ENCODE data around the gene RABL6. TPM values are rescaled to one million over a fixed set of nuclear protein-coding genes. Genes with fewer than 3 reads are reported as not detected.
"Not testable (repeated sequence)": the region's sequence is repeated elsewhere in the genome, so short reads cannot be mapped to it uniquely, and the experiment has no call there.

The RABL6 gene
- total and polyA plus RNA-seq, 8 donors: 50.7 to 119 (median 66.5) TPM

- Histone ChIP-seq H3K36me3 (no peaks in the 10 kb centered on the region), H3K4me1 (peaks cover 0 to 16% (median under 1%) of the 10 kb centered on the region in 3 donors), H3K9me3 (no peaks in the 10 kb centered on the region), H3K4me3 (no peak overlapping the region), H3K27me3 (no peaks in the 10 kb centered on the region), H3K27ac (no peak overlapping the region)
- 27 to 35% methylated on average over 9 of the region's 9 CpGs for WGBS, 2 donors
- peak in 3 of 4 donors; percentile 27 to 52 (median 30) for TF ChIP-seq CTCF (IDR thresholded peaks at IDR 0.05)
- DNase-seq: no peak
- ATAC-seq: peak in 2 of 4 donors; percentile 40 to 48
- intact Hi-C loops (cut with DNase I): no loop called here
- no peak for FAIRE-seq
These were observed 23.3 kb upstream of the RABL6 start for GRCh38 chr9:136784249-136784996.

GRCh38 chr9:136784997-136785361 is 22.8 kb upstream of the RABL6 start:
- DNase-seq (no peak), ATAC-seq (peak in 2 of 4 donors; percentile 64 to 65), FAIRE-seq (no peak)
- Histone ChIP-seq H3K27ac (no peak overlapping the region), H3K27me3 (no peaks in the 10 kb centered on the region), H3K4me1 (peaks cover 3 to 21% (median 6%) of the 10 kb centered on the region in 3 donors), H3K36me3 (no peaks in the 10 kb centered on the region), H3K9me3 (no peaks in the 10 kb centered on the region), H3K4me3 (no peak overlapping the region)
- 59 to 82% methylated on average over 6 of the region's 6 CpGs for WGBS, 2 donors
- no peak for TF ChIP-seq CTCF (IDR thresholded peaks at IDR 0.05)
- intact Hi-C loops (cut with DNase I): loop anchor here in 2 of 3 donors (5.0 kb wide), 1 partner anchor 252 kb away; no protein-coding TSS in a partner anchor

- FAIRE-seq, H3K27me3 ChIP-seq, H3K36me3 ChIP-seq, H3K27ac ChIP-seq, H3K4me3 ChIP-seq, H3K9me3 ChIP-seq: not testable (repeated sequence)
- DNase-seq (peak in 3 of 6 donors; percentile 60 to 74 (median 61)), ATAC-seq (peak in 2 of 4 donors; percentile 10 to 13)
- 41 to 61% methylated on average over 23 of the region's 23 CpGs for WGBS, 2 donors
- H3K4me1 ChIP-seq: peaks cover 10 to 27% (median 11%) of the 10 kb centered on the region in 3 donors
- intact Hi-C loops (cut with DNase I): loop anchor here in 2 of 3 donors (5.0 kb wide), 1 partner anchor 252 kb away; no protein-coding TSS in a partner anchor
These were observed 22.0 kb upstream of the RABL6 start for GRCh38 chr9:136785565-136786355.

- FAIRE-seq (no peak), ATAC-seq (no peak), DNase-seq (no peak)
- H3K9me3 ChIP-seq: no peaks in the 10 kb centered on the region
- peaks cover 10 to 27% (median 11%) of the 10 kb centered on the region in 3 donors for H3K4me1 ChIP-seq
- no peaks in the 10 kb centered on the region for H3K36me3 ChIP-seq
- H3K4me3 ChIP-seq: no peak overlapping the region
- intact Hi-C loops (cut with DNase I): loop anchor here in 2 of 3 donors (5.0 kb wide), 1 partner anchor 251 kb away; no protein-coding TSS in a partner anchor
- WGBS, 2 donors: 32 to 44% methylated on average over 10 of the region's 10 CpGs
- no peak overlapping the region for H3K27ac ChIP-seq
- no peaks in the 10 kb centered on the region for H3K27me3 ChIP-seq
- no peak for TF ChIP-seq CTCF (IDR thresholded peaks at IDR 0.05)
These were observed 21.3 kb upstream of the RABL6 start for GRCh38 chr9:136786451-136786850.

- not testable (repeated sequence) for H3K27me3 ChIP-seq, H3K4me3 ChIP-seq, FAIRE-seq, H3K27ac ChIP-seq, ATAC-seq, H3K36me3 ChIP-seq, H3K9me3 ChIP-seq, DNase-seq
- intact Hi-C loops (cut with DNase I): loop anchor here in 2 of 3 donors (5.0 kb wide), 1 partner anchor 250 kb away; no protein-coding TSS in a partner anchor
- peaks cover 11 to 29% (median 12%) of the 10 kb centered on the region in 3 donors for H3K4me1 ChIP-seq
- WGBS, 2 donors: 22 to 26% methylated on average over 4 of the region's 4 CpGs
These were observed 20.8 kb upstream of the RABL6 start for GRCh38 chr9:136786983-136787382.
